PC-3 (cell line): ENCODE data around the gene PRTN3. TPM values are rescaled to one million over a fixed set of nuclear protein-coding genes. Genes with fewer than 3 reads are reported as not detected.
"Not testable (repeated sequence)": the region's sequence is repeated elsewhere in the genome, so short reads cannot be mapped to it uniquely, and the experiment has no call there.

Experiments
- ATAC-seq: fragments of 200-7000 bp; cut with Tn5 transposase; 2 replicates; pipeline ENCODE4 v1.9.1; 2020; ENCODE audit warnings: mild to moderate bottlenecking, moderate library complexity
- BruUV-seq: library from RNA; stranded (reverse); fragments of 400-500 nt; replicated peaks from 2 replicates; lab custom pipeline; 2021; lab: Mats Ljungman, UMichigan
- CTCF ChIA-PET: fragments of 300-600 bp; sonication (Branson Sonifier 250); formaldehyde crosslinking; loops from one replicate; lab custom pipeline; 2022; ENCODE audit warnings: antibody characterized with exemption; lab: Charles Lee
- POLR2A ChIA-PET: fragments of 300-600 bp; sonication (Branson Sonifier 250); formaldehyde crosslinking; loops from one replicate; lab custom pipeline; 2022; ENCODE audit warnings: antibody characterized with exemption; ENCODE audit not compliant: unreplicated experiment; lab: Charles Lee
- DNase-seq: peaks from one replicate; pipeline ENCODE4 v3.0.0-alpha.2; 2015
- H2AFZ ChIP-seq: fragments of 300-600 bp; sonication (generic); 2 replicates; pipeline ENCODE4 v1.6.0; 2016; ENCODE audit warnings: antibody characterized with exemption, low read length
- H3F3A ChIP-seq: fragments of 300-600 bp; sonication (generic); one replicate; pipeline ENCODE4 v1.6.0; 2017; ENCODE audit warnings: antibody characterized with exemption, low read length, control low read depth, mild to moderate bottlenecking; ENCODE audit not compliant: unreplicated experiment
- H3K27ac ChIP-seq: fragments of 300-600 bp; sonication (generic); 2 replicates; pipeline ENCODE4 v1.5.1; 2016; ENCODE audit warnings: mild to moderate bottlenecking, low read length
- H3K27me3 ChIP-seq: fragments of 300-600 bp; sonication (generic); 2 replicates; pipeline ENCODE4 v1.6.1; 2016; ENCODE audit warnings: low read length, mixed read lengths
- H3K36me3 ChIP-seq: fragments of 300-600 bp; sonication (generic); 2 replicates; pipeline ENCODE4 v1.6.1; 2016; ENCODE audit warnings: low read depth, mixed run types, low read length, mixed read lengths
- H3K4me1 ChIP-seq: fragments of 300-600 bp; sonication (generic); 2 replicates; pipeline ENCODE4 v1.5.1; 2016; ENCODE audit warnings: low read length; ENCODE audit not compliant: insufficient read depth
- H3K4me2 ChIP-seq: fragments of 300-600 bp; sonication (generic); 2 replicates; pipeline ENCODE4 v1.6.0; 2016; ENCODE audit warnings: low read length
- H3K4me3 ChIP-seq: fragments of 300-600 bp; sonication (generic); 2 replicates; pipeline ENCODE4 v1.5.1; 2016; ENCODE audit warnings: mild to moderate bottlenecking, low read length, mixed read lengths
- H3K79me2 ChIP-seq: fragments of 300-600 bp; sonication (generic); 2 replicates; pipeline ENCODE4 v1.6.1; 2017; ENCODE audit warnings: low read length, mixed read lengths
- H3K9ac ChIP-seq: fragments of 300-600 bp; sonication (generic); 2 replicates; pipeline ENCODE4 v1.6.0; 2016; ENCODE audit warnings: mild to moderate bottlenecking, low read length
- H3K9me2 ChIP-seq: fragments of 300-600 bp; sonication (generic); replicated peaks from 2 replicates; pipeline ENCODE4 v1.6.1; 2016; ENCODE audit warnings: mixed run types, low read length, mixed read lengths
- H3K9me3 ChIP-seq: fragments of 300-600 bp; sonication (generic); 2 replicates; pipeline ENCODE4 v1.6.1; 2016; ENCODE audit warnings: low read length, mixed read lengths
- H4K20me1 ChIP-seq: fragments of 300-600 bp; sonication (generic); 2 replicates; pipeline ENCODE4 v1.6.1; 2016; ENCODE audit warnings: low read length, mixed read lengths
- CTCF ChIP-seq: fragments of 300-600 bp; sonication (generic); conservative IDR thresholded peaks from 2 replicates; pipeline ENCODE4 v1.5.1; 2017; ENCODE audit warnings: antibody characterized with exemption, low read depth, mild to moderate bottlenecking, low read length
- EZH2 ChIP-seq: fragments of 300-600 bp; sonication (generic); IDR thresholded peaks from one replicate; pipeline ENCODE4 v1.6.1; 2017; ENCODE audit warnings: antibody characterized with exemption, mild to moderate bottlenecking, low read length; ENCODE audit not compliant: unreplicated experiment
- EZH2phosphoT487 ChIP-seq: fragments of 300-600 bp; sonication (generic); IDR thresholded peaks from 2 replicates; pipeline ENCODE4 v1.6.1; 2018; ENCODE audit warnings: mild to moderate bottlenecking, antibody characterized with exemption, low read length, borderline replicate concordance
- intact Hi-C: fragments of 100-400 bp; cut with micrococcal nuclease; formaldehyde crosslinking; loops from 2 replicates; pipeline ENCODE4 v1.9.0; 2023
- total RNA-seq: library from RNA; depleted of rRNA; stranded (reverse); fragments of >200 nt; gene quantifications from 2 replicates; pipeline ENCODE4 v1.2.3, GENCODE V29; 2014

PRTN3 gene
- total RNA-seq, 1 experiment from 2014 or later = 0.29 TPM

GRCh38 chr19:834216-834615 is 6.6 kb upstream of the PRTN3 start:
- POLR2A ChIA-PET = no interaction called here
- no TSS peak for BruUV-seq
- ATAC-seq = no peak

GRCh38 chr19:835210-835810 is 5.5 kb upstream of the PRTN3 start:
- Histone ChIP-seq H3K27me3 (no peaks in the 10 kb centered on the region), H3K4me3 (no peak overlapping the region), H3K4me2 (no peak overlapping the region), H3K36me3 (no peaks in the 10 kb centered on the region), H2AFZ (no peak overlapping the region), H3K79me2 (no peaks in the 10 kb centered on the region), H3K4me1 (no peaks in the 10 kb centered on the region), H3K9me3 (no peaks in the 10 kb centered on the region), H3F3A (no peaks in the 10 kb centered on the region), H3K9ac (no peak overlapping the region), H3K27ac (no peak overlapping the region), H4K20me1 (no peaks in the 10 kb centered on the region), H3K9me2 (no peaks in the 10 kb centered on the region)
- CTCF ChIA-PET = no interaction called here
- no TSS peak for BruUV-seq
- POLR2A ChIA-PET = no interaction called here
- DNase-seq = no peak
- no peak for ATAC-seq
- intact Hi-C loops = no loop called here
- TF ChIP-seq EZH2phosphoT487 (no peak), CTCF (no peak), EZH2 (no peak)

More at GRCh38 chr19:834216-834615, 6.6 kb upstream of the PRTN3 start:
- intact Hi-C loops = no loop called here
- CTCF ChIA-PET = no interaction called here
- TF ChIP-seq EZH2 (no peak), EZH2phosphoT487 (no peak), CTCF (no peak)
- Histone ChIP-seq H3K4me3 (no peak overlapping the region), H4K20me1 (no peaks in the 10 kb centered on the region), H3K79me2 (no peaks in the 10 kb centered on the region), H3K4me2 (no peak overlapping the region), H3K27ac (no peak overlapping the region), H2AFZ (no peak overlapping the region), H3K9ac (no peak overlapping the region), H3K36me3 (no peaks in the 10 kb centered on the region), H3K9me2 (no peaks in the 10 kb centered on the region), H3K4me1 (no peaks in the 10 kb centered on the region), H3K9me3 (no peaks in the 10 kb centered on the region), H3F3A (no peaks in the 10 kb centered on the region), H3K27me3 (no peaks in the 10 kb centered on the region)
- DNase-seq = no peak

GRCh38 chr19:842802-843179 is 2.0 kb downstream of the PRTN3 start:
- H2AFZ ChIP-seq, H3F3A ChIP-seq, H3K9ac ChIP-seq, CTCF ChIA-PET, H3K79me2 ChIP-seq, H3K36me3 ChIP-seq, ATAC-seq, H3K27ac ChIP-seq, intact Hi-C loops, H3K4me1 ChIP-seq, H3K9me2 ChIP-seq, H3K4me3 ChIP-seq, DNase-seq, BruUV-seq, POLR2A ChIA-PET, H4K20me1 ChIP-seq, H3K9me3 ChIP-seq: not testable (repeated sequence)
- H3K4me2 ChIP-seq = peak overlapping the region; percentile 84
- peaks cover 16% of the 10 kb centered on the region for H3K27me3 ChIP-seq
